GM21786 (cell line): ENCODE measurements around the gene GABRD.

Experiments
- ATAC-seq: cut with Tn5 transposase; IDR thresholded peaks from one replicate; pipeline ENCODE4 v1.9.1; 2021; ENCODE audit not compliant: unreplicated experiment

The GABRD gene

GRCh38 chr1:2072891-2073290, 53.7 kb downstream of the GABRD start:
- ATAC-seq: no peak

GRCh38 chr1:2073382-2074230, 54.5 kb downstream of the GABRD start:
- ATAC-seq: no peak

- no peak for ATAC-seq
These were observed 55.3 kb downstream of the GABRD start for GRCh38 chr1:2074396-2074795.

- no peak for ATAC-seq
These were observed 56.0 kb downstream of the GABRD start for GRCh38 chr1:2074944-2075740.

DNA sequence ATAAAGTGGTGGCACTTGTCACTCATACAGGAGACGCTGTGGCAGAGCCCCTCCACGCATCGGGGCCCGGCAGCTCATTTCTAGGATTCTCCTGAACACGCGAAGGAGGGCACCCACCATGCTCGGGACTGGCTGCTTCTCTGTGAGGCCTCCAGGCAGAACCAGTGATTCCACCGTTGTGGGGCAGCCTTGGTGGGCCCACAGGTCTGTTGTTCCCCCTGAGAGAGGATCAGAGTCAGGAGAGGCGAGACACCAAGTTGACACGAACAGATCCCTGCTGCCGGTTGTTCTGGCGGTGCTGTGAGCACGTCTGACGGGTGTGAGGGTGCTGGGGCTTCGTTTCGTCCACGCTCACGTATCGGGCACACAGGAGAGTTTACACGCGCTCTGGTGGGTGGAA, 57.7 kb downstream of the GABRD start:
- ATAC-seq: no peak

- ATAC-seq: no peak
These were observed 59.0 kb downstream of the GABRD start for GRCh38 chr1:2078170-2078569.

DNA sequence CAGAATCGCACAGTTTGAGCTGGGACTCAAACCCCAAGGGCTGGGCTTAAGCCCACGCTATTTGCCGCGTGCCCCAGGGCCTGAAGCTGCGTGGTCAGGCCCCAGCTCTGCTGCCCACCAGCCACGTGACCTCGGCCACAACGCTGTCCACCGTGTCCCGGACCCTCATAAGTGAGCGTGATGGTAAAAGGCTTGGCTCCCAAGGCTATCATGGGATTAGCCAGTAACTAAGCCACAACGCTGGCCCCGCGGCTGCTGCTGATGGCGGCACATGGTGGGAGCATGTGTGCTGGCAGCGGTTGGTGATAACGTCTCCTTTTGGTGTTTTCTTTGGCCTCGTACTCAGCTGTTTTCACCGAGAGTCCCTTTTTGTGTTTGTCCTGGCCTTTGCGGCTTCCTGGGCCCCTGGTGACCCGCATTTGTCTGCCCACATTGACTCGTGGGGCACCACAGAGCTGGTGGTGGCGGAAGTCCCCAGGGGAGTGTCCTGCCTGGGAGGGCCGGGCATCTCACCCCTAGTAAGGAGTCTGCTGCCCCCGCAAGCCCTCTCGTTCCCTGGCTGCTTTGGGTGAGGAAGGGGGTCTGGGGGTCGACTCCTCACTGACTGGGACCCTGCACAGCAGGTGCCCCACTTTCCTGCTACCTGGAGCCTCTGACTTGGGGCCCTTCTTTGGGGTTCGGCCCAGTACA, 60.4 kb downstream of the GABRD start:
- no peak for ATAC-seq

- ATAC-seq: no peak
These were observed 61.0 kb downstream of the GABRD start for GRCh38 chr1:2080140-2080539.
